GM21825 (cell line): ENCODE measurements around the gene CADPS2.

Source experiments
- ATAC-seq: cut with Tn5 transposase; IDR thresholded peaks from one replicate; pipeline ENCODE4 v1.9.1; 2021; ENCODE audit warnings: mild to moderate bottlenecking, moderate library complexity; ENCODE audit not compliant: unreplicated experiment

CADPS2 gene

DNA sequence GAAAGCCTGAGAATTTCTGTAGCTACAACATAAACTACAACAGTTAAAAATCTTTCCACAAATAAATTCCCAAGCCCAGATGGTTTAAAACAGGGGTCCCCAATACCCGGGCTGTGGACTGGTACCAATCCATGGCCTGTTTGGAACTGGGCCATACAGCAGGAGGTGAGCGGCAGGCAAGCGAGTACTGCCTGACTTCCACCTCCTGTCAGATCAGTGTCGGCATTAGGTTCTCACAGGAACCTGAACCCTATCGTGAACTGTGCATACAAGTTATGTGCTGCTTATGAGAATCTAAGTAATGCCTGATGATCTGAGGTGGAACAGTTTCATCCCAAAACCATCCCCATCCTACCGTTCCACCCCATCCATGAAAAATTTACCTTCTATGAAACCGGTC, 421.0 kb downstream of the CADPS2 start:
- ATAC-seq = no peak

DNA sequence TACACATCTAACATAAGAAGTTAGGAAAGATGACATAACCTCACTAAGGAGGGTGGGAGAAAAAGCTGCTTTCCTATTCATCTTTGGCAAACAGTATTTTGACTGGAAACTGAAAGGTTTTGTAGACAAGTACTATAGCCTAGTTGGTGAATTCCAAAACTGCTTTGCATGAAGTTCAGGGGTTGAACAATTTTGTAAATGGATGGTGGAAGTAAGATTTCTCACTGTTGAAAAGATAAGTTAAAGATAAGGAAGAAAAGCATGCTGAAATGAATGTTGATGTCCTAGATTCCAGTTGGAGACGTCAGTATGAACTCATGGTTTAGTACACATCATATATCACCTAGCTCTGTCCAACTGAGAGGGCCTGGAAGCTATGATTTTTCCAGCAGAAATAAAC, 422.6 kb downstream of the CADPS2 start:
- ATAC-seq = no peak

DNA sequence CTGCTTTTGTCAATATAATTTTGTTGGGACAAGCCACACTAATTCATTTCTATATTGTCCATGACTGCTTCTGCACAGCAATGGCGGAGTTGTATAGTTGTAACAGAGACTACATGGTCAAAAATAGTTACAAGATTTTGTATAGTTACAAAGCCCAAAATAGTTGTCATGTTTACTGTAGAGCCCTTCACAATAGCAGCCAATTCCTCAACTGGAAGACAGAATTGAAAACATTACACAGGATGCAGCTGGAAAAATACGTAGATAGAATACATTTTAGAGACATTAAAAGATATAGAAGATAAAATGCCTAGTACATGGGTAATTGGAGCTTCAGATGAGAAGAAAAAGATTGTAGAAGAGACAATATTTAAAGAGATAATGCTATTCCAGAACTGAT, 425.3 kb downstream of the CADPS2 start:
- no peak for ATAC-seq

DNA sequence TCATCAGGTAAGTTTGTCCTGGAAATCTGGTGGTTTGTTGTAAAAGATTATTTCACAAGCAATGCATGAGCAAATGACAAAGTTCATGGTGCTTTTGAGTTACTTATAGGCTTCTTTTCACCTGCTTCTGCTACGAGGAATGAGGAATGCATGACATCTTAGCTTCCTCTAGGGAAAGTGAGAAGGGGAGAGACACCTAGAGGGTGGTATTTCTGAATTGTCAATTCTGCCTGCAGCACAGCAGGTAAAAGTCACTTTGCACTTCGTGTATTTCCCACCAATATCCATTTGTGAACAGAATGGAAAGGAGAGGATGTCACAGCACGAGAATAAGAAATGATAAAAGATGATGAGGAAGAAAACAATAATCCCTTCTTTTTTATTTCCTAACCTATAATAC, 428.3 kb downstream of the CADPS2 start:
- no peak for ATAC-seq

DNA sequence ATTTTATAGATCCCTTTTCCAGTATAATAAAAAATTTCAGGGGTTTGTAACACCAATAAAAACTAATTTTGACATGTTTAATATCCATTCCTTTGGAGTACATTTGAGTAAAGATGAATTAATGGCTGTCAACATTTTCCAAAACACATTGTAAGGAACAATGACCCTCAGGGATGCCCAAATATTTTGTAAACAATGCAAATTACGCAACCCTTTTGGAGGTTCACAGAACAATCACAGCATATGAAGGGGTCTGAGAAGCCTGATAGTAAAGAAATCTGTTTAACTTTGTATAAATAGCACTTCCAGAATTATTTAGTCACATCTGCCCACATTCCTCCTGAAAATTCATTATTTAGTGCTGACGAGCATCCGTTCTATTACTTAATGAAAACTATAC, 428.9 kb downstream of the CADPS2 start:
- no peak for ATAC-seq

DNA sequence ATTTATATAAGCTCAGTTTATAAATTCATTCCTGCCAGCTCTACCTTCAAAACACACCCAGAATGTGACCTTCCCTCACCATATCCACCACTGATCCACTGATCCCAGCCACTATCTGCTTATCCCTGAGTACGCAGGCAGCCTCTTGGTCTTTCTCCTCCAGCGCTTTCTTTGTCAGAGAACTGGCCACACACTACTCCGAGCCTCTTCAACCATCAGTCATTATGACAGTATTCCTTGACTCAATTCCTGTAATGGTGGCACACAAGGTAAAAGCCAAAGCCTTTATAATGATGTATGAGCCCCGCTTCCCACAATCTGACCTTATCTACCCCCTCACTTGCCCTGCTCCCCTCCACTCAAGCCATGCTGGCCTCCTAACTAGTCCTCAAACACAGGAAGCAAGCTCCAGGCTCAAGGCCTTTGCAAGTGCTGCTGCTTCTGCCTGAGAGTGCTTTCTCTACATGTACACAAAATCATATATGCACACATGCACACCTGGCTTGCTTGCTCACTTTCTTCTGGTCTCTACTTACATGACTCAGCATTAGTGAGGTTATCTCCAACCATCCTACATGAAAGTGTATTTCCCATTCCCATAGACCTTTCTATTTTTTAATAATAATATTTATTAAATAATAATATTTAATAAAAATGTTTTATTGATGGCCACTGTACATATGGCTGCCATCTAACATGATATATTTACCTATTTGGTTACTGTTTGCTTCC, 431.3 kb downstream of the CADPS2 start:
- ATAC-seq = no peak

DNA sequence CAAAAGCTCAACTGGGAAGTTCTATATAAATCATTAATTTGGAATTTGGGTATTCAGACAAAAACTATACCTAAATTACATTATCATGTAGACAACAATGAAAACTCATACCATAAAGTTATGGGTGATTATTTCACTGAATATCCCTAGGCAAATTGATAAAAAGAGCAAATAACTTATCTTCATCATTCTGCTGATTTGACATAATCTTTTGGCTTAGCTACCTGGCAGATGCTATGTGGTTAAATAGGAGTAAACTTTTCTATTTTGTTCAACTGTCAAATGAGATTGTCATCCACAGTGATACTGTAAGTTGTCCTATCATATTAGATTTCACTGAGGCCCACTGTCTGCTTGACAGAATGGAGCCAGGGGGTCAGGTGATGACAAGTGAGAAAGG, 432.8 kb downstream of the CADPS2 start:
- ATAC-seq = no peak

DNA sequence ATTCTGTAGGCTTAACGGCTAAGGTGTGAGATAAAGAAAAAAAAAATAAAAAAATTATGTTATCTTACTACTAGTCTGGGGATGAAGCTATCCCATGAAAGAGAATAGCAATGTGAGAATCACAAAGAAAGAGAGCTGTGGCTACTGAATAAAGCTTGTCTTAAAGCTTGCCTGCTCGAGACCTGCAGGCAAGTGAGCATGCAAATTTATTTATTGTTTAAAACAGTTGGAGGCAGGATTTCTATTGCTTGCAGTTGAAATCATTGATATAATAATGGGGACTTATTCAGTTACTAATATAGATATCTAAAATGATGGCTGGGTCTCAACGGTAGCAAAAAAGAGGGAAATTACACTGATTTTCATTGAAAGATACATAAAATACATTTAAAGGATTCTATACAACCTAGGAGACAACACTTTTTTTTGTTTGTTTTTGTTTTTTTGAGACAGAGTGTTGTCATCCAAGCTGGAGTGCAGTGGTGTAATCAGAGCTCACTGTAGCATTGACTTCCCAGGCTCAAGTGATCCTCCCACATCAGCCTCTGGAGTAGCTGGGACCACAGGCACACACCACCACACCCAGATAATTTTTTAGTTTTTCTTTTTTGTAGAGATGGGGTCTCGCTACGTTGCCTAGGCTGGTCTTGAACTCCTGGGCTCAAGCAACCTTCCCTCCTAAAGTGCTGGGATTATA, 437.2 kb downstream of the CADPS2 start:
- ATAC-seq = no peak

DNA sequence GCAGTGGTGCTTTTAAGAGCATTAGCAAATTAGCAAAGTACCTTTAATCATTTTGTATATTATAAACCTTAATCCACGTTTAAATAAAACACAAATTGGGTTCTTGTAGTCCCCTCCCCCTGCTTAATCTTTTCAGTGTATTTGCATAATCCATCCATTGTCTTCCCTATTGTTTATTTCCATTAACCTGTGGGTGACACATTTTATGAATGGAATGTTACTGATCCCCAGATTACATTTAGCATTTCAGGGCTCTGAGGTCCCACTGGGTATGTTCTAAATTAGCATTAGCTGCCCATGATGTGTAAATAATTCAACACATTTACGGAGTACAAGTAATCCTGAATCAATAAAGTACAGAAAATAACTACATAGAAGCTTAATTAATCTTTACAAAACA, 443.3 kb downstream of the CADPS2 start:
- no peak for ATAC-seq

DNA sequence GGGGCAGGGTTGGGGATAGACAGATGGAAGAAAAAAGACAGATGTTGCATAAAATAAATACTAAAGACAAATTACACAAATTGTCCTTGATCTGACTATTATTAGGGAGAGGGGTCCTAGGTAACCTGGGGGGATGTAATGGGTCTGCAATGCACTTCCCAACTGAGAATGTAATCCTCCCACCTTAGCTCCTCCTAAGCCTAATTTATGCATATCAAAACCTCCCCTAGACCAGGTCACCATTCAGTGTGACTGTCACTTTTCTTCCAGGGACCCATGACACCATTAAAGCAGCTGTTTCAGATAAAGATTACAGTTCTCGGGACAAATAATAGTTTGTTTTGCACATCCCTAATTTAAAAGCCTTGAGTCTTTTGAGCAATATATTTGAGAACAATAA, 447.8 kb downstream of the CADPS2 start:
- no peak for ATAC-seq

DNA sequence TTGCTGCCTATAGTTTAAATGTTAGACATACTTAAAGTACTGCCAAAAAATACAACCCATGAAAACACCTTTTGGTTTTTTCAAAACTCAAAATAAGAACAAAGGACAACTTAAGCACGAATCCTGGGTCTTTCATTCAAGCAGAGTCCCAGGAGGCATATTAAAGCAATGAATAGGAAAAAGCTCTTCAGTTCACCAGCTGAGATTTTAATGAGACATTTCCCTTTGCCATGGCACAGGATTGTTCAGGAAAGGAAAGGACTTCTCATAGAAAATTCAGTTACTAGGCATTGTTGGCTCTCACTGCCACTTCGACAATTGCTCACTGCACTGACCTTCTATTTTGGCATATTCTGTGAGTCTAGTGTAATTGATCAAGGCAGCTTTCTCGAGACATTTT, 448.3 kb downstream of the CADPS2 start:
- ATAC-seq = no peak

DNA sequence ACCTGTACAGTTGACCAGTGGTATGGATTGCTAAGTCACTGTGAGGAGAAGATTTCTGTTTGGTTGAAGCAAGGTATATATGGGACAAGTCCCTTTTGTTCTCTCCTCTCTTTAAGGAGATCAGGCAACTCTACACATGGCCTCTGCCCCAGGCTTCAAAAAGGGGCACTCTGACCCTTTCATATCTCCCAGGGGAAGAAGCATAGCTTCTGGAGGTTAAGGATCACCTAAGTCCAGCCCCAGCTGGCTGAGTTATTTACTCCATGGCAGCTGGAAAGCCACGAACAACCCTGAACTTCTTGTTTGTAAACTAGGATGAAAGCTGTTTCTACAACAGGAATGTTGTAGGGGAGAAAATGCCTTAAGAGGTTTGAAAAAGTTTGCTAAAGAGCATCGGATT, 452.5 kb downstream of the CADPS2 start:
- no peak for ATAC-seq

DNA sequence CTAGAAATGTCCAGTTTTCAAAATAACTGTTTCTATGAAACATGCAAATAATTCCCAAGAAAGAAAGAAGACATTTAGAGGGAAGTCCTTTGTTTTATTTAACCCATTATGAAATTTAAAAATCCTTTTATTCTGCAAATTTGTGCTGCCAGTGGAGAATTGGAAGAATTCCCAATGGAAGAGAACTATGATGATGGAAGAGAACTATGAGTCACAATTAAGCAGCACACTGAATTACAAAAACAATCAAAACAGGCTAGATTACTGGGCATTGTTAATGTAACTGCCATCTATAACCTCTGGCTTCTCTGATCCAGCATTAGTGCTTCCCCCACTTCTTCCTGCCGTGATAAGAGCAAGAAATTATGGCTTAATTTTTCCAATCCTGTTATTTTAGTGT, 455.6 kb downstream of the CADPS2 start:
- ATAC-seq = no peak

DNA sequence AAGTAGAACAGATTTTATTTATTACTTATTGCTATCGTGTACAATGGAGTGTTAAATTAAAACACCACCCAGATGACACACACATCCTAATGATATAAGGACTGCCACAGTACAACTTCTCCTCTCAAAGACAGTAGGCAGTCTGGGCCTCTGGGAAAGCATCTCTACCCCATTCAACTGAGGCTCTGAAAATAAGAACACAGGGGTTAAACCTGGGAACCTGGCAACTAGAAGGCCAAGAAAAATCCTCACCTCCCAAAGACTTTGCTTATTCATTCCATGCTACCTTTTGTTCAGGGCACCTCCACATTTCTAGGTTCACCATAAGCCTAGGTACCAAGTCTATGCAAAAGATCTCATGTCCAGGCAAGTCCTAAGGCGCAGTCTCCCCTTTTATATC, 456.3 kb downstream of the CADPS2 start:
- ATAC-seq = no peak

DNA sequence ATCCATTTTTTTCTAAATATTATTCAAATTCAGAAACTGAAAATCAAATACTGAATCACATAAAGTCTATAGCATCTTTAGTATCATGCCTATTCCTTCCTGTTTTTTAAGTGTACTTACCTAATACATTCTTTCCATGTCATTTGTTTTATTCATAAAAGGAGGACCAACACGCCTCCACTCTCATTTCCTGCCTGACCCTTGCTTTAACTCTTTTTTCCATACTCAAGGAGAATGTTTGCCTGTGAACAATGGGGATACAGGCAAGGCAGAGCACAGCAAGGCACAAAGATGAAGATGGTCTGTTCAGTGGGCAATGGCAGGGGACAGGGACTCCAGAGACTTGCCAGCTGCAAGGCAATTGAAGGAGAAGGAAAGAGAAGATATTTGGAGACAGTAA, 460.5 kb downstream of the CADPS2 start:
- no peak for ATAC-seq

DNA sequence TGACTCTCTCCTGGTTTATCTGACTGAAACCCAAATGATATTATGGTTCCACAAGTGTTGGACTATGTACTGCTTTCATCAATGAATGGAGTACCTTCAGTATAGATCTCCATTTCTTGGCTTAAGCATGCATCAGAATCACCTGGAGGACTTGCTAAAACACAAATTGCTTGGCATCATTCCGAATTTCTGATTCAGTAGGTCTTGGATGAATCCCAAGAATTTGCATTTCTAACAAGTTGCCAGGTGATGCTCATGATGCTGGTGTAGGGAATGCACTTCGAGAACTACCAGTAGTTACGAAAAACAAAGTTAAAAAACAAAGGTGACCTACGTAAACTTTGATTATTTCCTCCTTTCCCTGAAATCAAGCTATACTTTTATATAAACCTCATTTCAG, 462.7 kb downstream of the CADPS2 start:
- ATAC-seq = no peak

DNA sequence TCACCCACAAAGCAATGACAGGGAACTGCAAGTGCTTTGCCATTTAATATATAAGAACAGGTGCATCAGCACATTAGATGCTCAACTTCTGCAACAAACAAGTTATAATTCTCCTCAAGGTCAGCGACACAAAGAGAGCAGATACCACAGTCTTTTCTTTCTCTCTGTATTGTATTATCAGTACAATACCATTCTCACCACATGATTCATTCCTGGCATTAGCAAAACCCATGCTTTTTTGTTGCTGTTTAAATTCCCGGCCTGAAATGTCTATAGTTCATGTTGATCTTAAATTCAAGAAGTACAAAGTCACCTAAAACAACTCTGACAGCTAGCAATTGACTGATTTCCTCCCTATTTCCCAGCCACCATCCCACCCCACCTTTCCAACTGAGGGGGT, 469.9 kb downstream of the CADPS2 start:
- ATAC-seq = no peak

DNA sequence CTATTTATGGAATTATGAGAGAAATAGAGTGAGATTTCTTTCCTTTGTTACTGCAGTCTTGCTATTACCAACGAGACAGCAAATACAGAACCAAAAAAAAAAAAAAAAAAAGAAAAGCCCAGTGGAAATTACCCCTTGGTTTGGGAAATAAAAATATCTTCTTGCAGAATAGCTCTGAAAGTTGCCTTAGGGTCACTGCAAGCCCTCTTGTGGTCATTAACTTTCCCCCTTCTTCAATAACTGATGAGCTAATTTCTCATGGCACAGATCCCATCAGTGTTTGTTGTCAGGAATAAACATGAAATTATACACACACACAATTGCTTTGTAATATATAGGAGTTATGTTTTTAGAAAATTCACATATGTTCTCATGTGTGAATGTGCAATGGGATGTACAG, 470.8 kb downstream of the CADPS2 start:
- no peak for ATAC-seq

DNA sequence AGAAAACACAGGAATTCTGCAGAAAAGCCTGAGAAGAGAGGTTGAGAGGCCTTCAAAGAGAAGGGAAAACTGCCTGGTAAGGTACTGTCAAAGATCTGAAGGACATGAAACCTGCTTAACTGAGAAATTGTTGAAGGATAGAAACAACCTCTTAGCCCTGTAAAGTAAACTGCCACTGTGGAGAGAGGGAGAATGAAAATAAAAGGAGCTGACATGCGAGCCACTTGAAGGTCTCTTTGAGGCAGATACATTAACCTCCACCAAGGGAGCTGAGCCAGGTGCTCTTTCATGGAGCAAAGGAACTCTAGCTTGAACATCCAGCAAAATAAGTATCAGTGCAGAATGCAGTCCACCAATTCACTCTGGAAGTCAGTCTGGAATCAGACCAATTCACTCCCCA, 472.9 kb downstream of the CADPS2 start:
- ATAC-seq = no peak

DNA sequence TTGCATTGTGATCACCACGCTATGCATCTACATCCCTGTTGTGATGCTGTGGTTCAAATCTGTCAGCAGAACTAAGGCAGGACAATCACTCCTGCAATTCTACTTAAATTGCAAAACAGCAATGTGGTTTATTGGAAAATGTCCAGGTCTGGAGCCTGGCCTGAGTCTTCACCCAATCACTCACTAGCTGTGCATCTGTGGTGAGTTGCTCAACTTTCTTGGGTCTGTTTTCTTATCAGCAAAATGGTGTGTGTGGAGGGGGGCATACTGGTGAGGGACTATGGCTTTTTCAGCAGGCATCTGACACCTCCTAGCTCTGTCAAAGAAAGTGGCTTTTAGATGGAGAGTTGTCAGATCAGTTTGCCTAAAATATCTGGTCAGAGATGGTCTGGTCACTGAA, 473.4 kb downstream of the CADPS2 start:
- ATAC-seq = no peak

DNA sequence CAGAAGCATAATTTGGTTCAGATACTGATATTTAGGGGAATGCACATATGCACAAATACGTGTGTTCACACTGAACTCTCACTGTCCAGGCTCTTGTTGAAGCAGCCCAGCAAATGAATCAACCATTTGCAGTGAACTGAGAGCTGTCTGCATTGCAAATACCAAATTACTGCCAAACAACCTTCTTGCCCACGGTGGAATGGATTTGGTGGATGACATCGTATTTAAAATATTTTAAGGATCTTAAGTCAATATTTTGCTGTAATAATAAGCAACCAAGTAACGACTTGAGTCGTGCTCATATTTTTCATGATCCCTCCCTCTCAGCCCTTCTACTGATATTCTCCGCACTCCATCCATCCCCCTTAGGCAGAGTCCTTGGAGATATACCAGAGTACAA, 473.8 kb downstream of the CADPS2 start:
- ATAC-seq = no peak

DNA sequence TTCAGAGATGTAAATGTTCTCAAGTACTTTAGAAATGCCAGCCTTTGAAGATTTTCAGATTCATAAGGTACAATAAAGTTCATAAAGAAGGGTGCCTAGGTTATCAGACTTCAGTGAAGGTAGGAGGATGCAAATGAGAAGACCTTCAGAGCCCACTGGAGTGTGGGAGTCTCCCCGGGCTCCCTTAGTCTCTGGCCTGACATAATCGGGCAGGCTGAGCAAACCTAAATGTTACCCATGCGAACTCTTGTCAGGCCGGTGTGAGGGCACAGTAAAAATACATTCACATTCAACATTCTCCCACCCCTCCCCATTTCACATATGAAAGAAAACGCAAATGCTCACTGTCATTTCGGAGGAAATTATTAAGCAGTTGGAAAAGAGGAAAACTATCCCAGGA, 479.1 kb downstream of the CADPS2 start:
- no peak for ATAC-seq

DNA sequence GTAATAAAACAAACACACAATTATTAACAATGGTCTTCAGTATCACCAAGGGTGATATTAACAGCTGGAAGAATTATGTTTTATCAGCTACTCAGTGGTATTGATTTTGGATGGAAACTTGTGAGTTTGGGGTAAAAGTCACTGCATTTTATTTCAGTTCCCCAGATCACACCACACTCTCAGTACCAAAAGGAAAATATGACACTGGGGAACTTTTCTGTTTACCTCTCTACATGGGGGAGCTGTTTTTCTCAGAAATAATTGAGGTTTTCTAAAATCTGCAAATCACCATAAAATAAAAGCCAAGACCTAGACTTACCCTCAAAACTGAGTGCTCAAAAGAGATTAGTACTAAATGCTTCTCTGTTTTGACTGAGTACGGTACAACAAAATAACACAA, 483.1 kb downstream of the CADPS2 start:
- no peak for ATAC-seq
